ENCODE data around the gene LRRC2. TPM values are rescaled to one million over a fixed set of nuclear protein-coding genes. Genes with fewer than 3 reads are reported as not detected.

Gene LRRC2
- total RNA-seq, 1 donor from 2014 or later = 0.31 TPM

DNA sequence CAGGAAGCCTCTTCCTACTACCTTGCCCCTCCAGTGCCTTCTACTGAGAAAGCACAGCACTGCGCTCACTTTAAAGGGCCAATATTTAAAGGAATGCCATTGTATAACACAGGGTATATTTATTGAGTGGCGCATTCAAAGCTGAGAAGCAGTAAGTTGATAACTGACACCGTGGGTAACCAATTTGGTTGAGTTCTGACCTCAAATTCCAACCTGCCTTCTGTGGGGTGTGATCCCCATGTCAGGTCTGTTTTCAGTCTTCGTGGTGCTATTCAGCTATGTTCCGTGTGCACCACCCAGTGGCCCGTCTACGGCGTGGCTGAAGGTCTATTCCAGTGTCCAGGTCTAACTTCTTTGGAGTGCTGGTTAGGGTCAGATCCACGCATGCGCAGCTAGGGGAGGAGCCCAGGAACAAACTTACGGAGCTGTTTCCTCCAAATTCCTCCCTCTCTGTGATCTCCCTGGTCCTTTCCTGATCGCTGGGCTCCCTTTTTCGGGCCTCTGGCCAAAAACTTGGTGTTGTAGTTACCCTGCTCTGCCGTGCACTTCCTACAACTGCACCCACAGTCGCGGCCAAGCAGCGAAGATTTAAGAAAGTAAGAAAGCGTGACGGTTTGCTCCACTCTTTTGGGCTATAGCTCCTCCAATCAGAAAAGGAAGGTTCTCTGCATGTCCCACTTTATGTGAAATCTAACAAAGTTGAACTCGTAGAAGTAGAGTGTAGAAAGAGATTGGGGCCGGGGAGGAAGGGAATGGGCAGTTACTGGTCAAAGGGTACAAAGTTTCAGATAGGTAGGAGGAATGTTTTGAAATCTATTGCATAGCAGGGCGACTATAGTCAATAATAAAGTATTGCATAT is 7.7 kb downstream of the LRRC2 start:
- H3K27ac Mint-ChIP-seq = peak overlapping the region; percentile 56
- no peaks in the 10 kb centered on the region for H3K36me3 Mint-ChIP-seq
- TF ChIP-seq, protein P1, sequence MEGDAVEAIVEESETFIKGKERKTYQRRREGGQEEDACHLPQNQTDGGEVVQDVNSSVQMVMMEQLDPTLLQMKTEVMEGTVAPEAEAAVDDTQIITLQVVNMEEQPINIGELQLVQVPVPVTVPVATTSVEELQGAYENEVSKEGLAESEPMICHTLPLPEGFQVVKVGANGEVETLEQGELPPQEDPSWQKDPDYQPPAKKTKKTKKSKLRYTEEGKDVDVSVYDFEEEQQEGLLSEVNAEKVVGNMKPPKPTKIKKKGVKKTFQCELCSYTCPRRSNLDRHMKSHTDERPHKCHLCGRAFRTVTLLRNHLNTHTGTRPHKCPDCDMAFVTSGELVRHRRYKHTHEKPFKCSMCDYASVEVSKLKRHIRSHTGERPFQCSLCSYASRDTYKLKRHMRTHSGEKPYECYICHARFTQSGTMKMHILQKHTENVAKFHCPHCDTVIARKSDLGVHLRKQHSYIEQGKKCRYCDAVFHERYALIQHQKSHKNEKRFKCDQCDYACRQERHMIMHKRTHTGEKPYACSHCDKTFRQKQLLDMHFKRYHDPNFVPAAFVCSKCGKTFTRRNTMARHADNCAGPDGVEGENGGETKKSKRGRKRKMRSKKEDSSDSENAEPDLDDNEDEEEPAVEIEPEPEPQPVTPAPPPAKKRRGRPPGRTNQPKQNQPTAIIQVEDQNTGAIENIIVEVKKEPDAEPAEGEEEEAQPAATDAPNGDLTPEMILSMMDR (conservative IDR thresholded peaks at IDR 0.05) = peak; percentile 61
- H3K9me3 Mint-ChIP-seq = no peaks in the 10 kb centered on the region
- DNase-seq (ENCODE audit: extremely low spot score, unreplicated experiment) = peak; percentile 71
- peaks cover 38% of the 10 kb centered on the region for H3K27me3 Mint-ChIP-seq
- H3K4me1 Mint-ChIP-seq (ENCODE audit: unreplicated experiment) = no peaks in the 10 kb centered on the region
- peak overlapping the region; percentile 83 for H3K4me3 Mint-ChIP-seq

DNA sequence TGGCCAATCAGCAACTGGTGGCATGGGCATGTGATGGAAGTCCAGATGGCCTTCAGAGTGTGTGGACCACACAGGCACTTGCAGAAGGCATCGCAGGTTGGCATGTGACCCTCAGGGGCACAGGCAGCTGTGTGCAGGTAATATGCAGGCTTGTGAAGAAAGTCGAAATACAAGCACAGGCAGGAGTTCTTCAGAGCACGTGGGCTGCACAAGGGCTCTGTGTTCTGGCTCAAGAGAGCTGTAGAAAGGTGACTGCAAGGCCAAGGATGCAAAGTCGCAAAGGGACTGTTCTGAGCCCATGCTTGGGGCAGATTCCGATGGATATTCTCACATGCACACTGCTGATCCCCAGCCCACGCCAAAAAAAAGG is 8.3 kb downstream of the LRRC2 start:
- H3K27me3 Mint-ChIP-seq = peaks cover 32% of the 10 kb centered on the region
- H3K27ac Mint-ChIP-seq = no peak overlapping the region
- TF ChIP-seq, protein P1 (conservative IDR thresholded peaks at IDR 0.05) = no peak
- H3K4me3 Mint-ChIP-seq = no peak overlapping the region
- H3K9me3 Mint-ChIP-seq = no peaks in the 10 kb centered on the region
- H3K36me3 Mint-ChIP-seq = no peaks in the 10 kb centered on the region
- DNase-seq (ENCODE audit: extremely low spot score, unreplicated experiment) = no peak
- no peaks in the 10 kb centered on the region for H3K4me1 Mint-ChIP-seq (ENCODE audit: unreplicated experiment)

DNA sequence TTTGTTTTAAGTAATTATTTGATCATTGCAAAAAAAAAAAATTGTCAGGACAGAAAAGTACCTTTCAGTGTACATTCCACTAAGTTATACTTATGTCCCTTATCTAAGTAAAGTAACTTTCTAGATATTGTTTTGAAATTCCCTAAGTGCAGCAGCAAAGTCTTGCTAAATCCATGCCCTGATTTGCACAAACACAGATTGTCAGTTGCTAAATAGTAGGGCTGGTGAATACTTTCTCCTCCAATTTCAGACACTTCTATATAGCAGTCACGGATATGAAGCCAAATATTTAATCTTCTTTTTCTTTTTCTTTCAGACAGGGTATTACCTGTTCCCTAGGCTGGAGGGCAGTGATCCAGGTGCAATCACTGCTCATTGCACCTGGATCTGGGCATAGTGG is 12.9 kb downstream of the LRRC2 start:
- DNase-seq (ENCODE audit: extremely low spot score, unreplicated experiment) = no peak
- no peaks in the 10 kb centered on the region for H3K9me3 Mint-ChIP-seq
- H3K4me1 Mint-ChIP-seq (ENCODE audit: unreplicated experiment) = no peaks in the 10 kb centered on the region
- TF ChIP-seq, protein P1 (conservative IDR thresholded peaks at IDR 0.05) = no peak
- H3K36me3 Mint-ChIP-seq = no peaks in the 10 kb centered on the region
- H3K4me3 Mint-ChIP-seq = no peak overlapping the region
- H3K27ac Mint-ChIP-seq = no peak overlapping the region
- peaks cover 16% of the 10 kb centered on the region for H3K27me3 Mint-ChIP-seq

DNA sequence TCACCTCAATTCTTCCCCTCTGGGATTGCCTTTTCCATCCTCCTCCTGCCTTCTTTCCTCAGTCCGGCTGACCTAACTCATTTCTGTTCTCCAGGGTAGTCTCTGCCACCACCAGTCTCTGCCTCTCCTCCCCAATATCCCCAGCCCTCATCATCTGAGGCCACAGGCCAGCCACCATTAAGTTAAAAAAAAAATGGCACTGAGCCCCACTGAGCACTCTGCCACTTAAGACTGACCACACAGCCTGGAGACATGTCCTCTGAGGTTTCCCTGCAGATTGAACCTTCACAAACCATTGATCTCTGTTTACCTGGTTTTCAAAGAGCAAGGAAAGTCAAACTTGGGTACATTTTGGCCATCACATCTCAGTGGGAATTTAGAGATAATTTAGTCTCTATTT is 13.6 kb downstream of the LRRC2 start:
- DNase-seq (ENCODE audit: extremely low spot score, unreplicated experiment) = no peak
- peaks cover 16% of the 10 kb centered on the region for H3K27me3 Mint-ChIP-seq
- no peak overlapping the region for H3K4me3 Mint-ChIP-seq
- H3K4me1 Mint-ChIP-seq (ENCODE audit: unreplicated experiment) = no peaks in the 10 kb centered on the region
- TF ChIP-seq, protein P1 (conservative IDR thresholded peaks at IDR 0.05) = no peak
- no peaks in the 10 kb centered on the region for H3K36me3 Mint-ChIP-seq
- no peak overlapping the region for H3K27ac Mint-ChIP-seq
- H3K9me3 Mint-ChIP-seq = no peaks in the 10 kb centered on the region

DNA sequence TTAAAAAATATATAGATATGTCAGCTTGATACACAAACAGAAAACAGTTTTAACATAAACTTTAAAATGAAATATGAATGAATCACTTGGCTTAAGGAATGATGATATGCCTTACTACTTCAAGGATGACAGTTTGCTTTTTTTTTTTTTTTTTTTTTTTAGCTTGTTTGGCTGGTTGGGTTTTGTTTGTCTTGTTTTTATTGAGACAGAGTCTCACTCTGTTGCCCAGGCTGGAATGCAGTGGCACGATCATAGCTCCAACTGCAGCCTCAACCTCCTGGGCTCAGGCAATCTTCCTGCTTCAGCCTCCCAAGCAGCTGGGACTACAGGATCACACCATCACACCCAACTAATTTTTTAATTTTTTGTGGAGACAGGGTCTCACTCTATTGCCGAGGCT is 14.5 kb downstream of the LRRC2 start:
- H3K27me3 Mint-ChIP-seq = peaks cover 13% of the 10 kb centered on the region
- no peaks in the 10 kb centered on the region for H3K36me3 Mint-ChIP-seq
- no peaks in the 10 kb centered on the region for H3K9me3 Mint-ChIP-seq
- H3K4me1 Mint-ChIP-seq (ENCODE audit: unreplicated experiment) = no peaks in the 10 kb centered on the region
- H3K4me3 Mint-ChIP-seq = no peak overlapping the region
- H3K27ac Mint-ChIP-seq = no peak overlapping the region
- no peak for DNase-seq (ENCODE audit: extremely low spot score, unreplicated experiment)
- TF ChIP-seq, protein P1 (conservative IDR thresholded peaks at IDR 0.05) = no peak
